WTC11 (cell line): Measurements from ENCODE around the gene TRIOBP. TPM values are rescaled to one million over a fixed set of nuclear protein-coding genes. Genes with fewer than 3 reads are reported as not detected.
"Not testable (repeated sequence)": the region's sequence is repeated elsewhere in the genome, so short reads cannot be mapped to it uniquely, and the experiment has no call there.

Source experiments
- ATAC-seq: fragments of 200-7000 bp; cut with Tn5 transposase; 2 replicates; pipeline ENCODE4 v1.10.0; 2021; ENCODE audit warnings: mild to moderate bottlenecking, moderate library complexity
- CTCF ChIA-PET: fragments of 300-600 bp; sonication (Branson Sonifier 250); formaldehyde crosslinking; loops from one replicate; lab custom pipeline; 2021; ENCODE audit warnings: antibody characterized with exemption; lab: Charles Lee
- POLR2A ChIA-PET: fragments of 350-600 bp; sonication (Branson Sonifier 250); formaldehyde crosslinking; loops from one replicate; lab custom pipeline; 2021; ENCODE audit warnings: antibody characterized with exemption; lab: Charles Lee
- DNase-seq: peaks from one replicate; pipeline ENCODE4 v3.0.0; 2021; ENCODE audit warnings: low spot score
- H3K27ac Mint-ChIP-seq: 2 replicates; pipeline ENCODE4 v1.8.0; 2021; ENCODE audit warnings: mixed read lengths
- H3K27me3 Mint-ChIP-seq: 2 replicates; pipeline ENCODE4 v1.8.0; 2021; ENCODE audit warnings: low read depth, mild to moderate bottlenecking, moderate library complexity, mixed read lengths
- H3K36me3 Mint-ChIP-seq: 2 replicates; pipeline ENCODE4 v1.8.0; 2021; ENCODE audit warnings: mixed read lengths
- H3K4me1 Mint-ChIP-seq: 2 replicates; pipeline ENCODE4 v1.8.0; 2022; ENCODE audit warnings: mixed read lengths
- H3K4me3 Mint-ChIP-seq: 2 replicates; pipeline ENCODE4 v1.8.0; 2021; ENCODE audit warnings: mild to moderate bottlenecking, moderate library complexity, mixed read lengths
- H3K9me3 Mint-ChIP-seq: 2 replicates; pipeline ENCODE4 v1.8.0; 2021; ENCODE audit warnings: mixed read lengths
- ATF1 ChIP-seq: sonication (generic); formaldehyde crosslinking; IDR thresholded peaks from 2 replicates; pipeline ENCODE4 v1.8.1; 2023; ENCODE audit warnings: mild to moderate bottlenecking, moderate library complexity, missing genetic modification reagents
- ATF2 ChIP-seq: sonication (generic); formaldehyde crosslinking; IDR thresholded peaks from 2 replicates; pipeline ENCODE4 v1.8.1; 2022; ENCODE audit warnings: low read depth, missing genetic modification reagents, borderline replicate concordance
- ATF3 ChIP-seq: sonication (generic); formaldehyde crosslinking; conservative IDR thresholded peaks from 2 replicates; pipeline ENCODE4 v1.8.1; 2022; ENCODE audit warnings: mild to moderate bottlenecking, missing genetic modification reagents
- E2F4 ChIP-seq: sonication (generic); formaldehyde crosslinking; IDR thresholded peaks from 2 replicates; pipeline ENCODE4 v1.8.1; 2022; ENCODE audit warnings: low read depth, mild to moderate bottlenecking, moderate library complexity, missing genetic modification reagents, borderline replicate concordance
- ERG ChIP-seq: fragments of 250-450 bp; sonication (Bioruptor Pico); IDR thresholded peaks from 2 replicates; pipeline ENCODE4 v1.8.0; 2021; ENCODE audit warnings: mild to moderate bottlenecking
- ETV6 ChIP-seq: sonication (generic); formaldehyde crosslinking; IDR thresholded peaks from 2 replicates; pipeline ENCODE4 v1.8.1; 2022; ENCODE audit warnings: mild to moderate bottlenecking, missing genetic modification reagents
- FOXJ3 ChIP-seq: sonication (generic); formaldehyde crosslinking; IDR thresholded peaks from 2 replicates; pipeline ENCODE4 v1.9.0; 2021; ENCODE audit warnings: missing genetic modification reagents, mild to moderate bottlenecking, borderline replicate concordance
- MXD4 ChIP-seq: fragments of 250-450 bp; sonication (Bioruptor Pico); IDR thresholded peaks from 2 replicates; pipeline ENCODE4 v1.8.0; 2021; ENCODE audit warnings: mild to moderate bottlenecking, moderate library complexity, borderline replicate concordance
- NFE2L1 ChIP-seq: sonication (generic); formaldehyde crosslinking; IDR thresholded peaks from 2 replicates; pipeline ENCODE4 v1.8.1; 2023; ENCODE audit warnings: missing genetic modification reagents
- PRRX2 ChIP-seq: fragments of 250-450 bp; sonication (Bioruptor Pico); IDR thresholded peaks from 2 replicates; pipeline ENCODE4 v1.8.0; 2021; ENCODE audit warnings: mild to moderate bottlenecking
- SP1 ChIP-seq: sonication (generic); formaldehyde crosslinking; conservative IDR thresholded peaks from 2 replicates; pipeline ENCODE4 v1.8.1; 2022; ENCODE audit warnings: missing genetic modification reagents
- TCF7 ChIP-seq: sonication (generic); formaldehyde crosslinking; IDR thresholded peaks from 2 replicates; pipeline ENCODE4 v1.8.0; 2022; ENCODE audit warnings: mild to moderate bottlenecking, low read depth, missing genetic modification reagents, moderate library complexity
- ZMAT4 ChIP-seq: fragments of 250-450 bp; sonication (Bioruptor Pico); IDR thresholded peaks from 2 replicates; pipeline ENCODE4 v1.9.0; 2021; ENCODE audit warnings: mild to moderate bottlenecking
- ZNF281 ChIP-seq: sonication (generic); formaldehyde crosslinking; IDR thresholded peaks from 2 replicates; pipeline ENCODE4 v1.8.0; 2023; ENCODE audit warnings: mild to moderate bottlenecking, missing genetic modification reagents
- ZNF423 ChIP-seq: fragments of 250-450 bp; sonication (Bioruptor Pico); IDR thresholded peaks from 2 replicates; pipeline ENCODE4 v2.1.2; 2022; ENCODE audit warnings: mild to moderate bottlenecking, moderate library complexity
- ZNF671 ChIP-seq: fragments of 250-450 bp; sonication (Bioruptor Pico); IDR thresholded peaks from 2 replicates; pipeline ENCODE4 v1.8.0; 2021; ENCODE audit warnings: mild to moderate bottlenecking
- total RNA-seq: library from RNA; stranded (reverse); gene quantifications from 3 replicates; pipeline ENCODE4 v1.2.3, GENCODE V29; 2021

TRIOBP gene
- total RNA-seq, 1 experiment from 2014 or later: 54.0 TPM

GRCh38 chr22:37797259-37797658 is 100.4 kb downstream of the TRIOBP start:
- H3K27me3 Mint-ChIP-seq: peaks cover 83% of the 10 kb centered on the region
- H3K36me3 Mint-ChIP-seq, CTCF ChIA-PET, H3K4me1 Mint-ChIP-seq, DNase-seq, ATAC-seq, H3K9me3 Mint-ChIP-seq, H3K4me3 Mint-ChIP-seq, POLR2A ChIA-PET, H3K27ac Mint-ChIP-seq: not testable (repeated sequence)

- CTCF ChIA-PET: interaction anchor here (0.9 kb wide), 1 partner anchor 19 kb away, joined by 3 read pairs; no protein-coding TSS in a partner anchor
- no peak for TF ChIP-seq ATF1
- TF ChIP-seq NFE2L1 (CRISPR knock-in tag): no peak
- TF ChIP-seq ERG: no peak
- TF ChIP-seq ZNF281 (CRISPR knock-in tag): no peak
- no peak for TF ChIP-seq ZMAT4 (CRISPR knock-in tag)
- no peak for TF ChIP-seq ZNF423
- TF ChIP-seq SP1 (CRISPR knock-in tag): no peak
- TF ChIP-seq ATF2 (CRISPR knock-in tag): no peak
- TF ChIP-seq PRRX2: no peak
- no peak for TF ChIP-seq ATF3
- no peak for TF ChIP-seq ETV6 (CRISPR knock-in tag)
- no peak for TF ChIP-seq E2F4
- no peak for TF ChIP-seq TCF7 (CRISPR knock-in tag)
- TF ChIP-seq ZNF671: no peak
- TF ChIP-seq MXD4 (CRISPR knock-in tag): no peak
- no peak for TF ChIP-seq FOXJ3 (CRISPR knock-in tag)
- POLR2A ChIA-PET: no interaction called here
Measured at GRCh38 chr22:37797874-37798500, 101.1 kb downstream of the TRIOBP start.

GRCh38 chr22:37799979-37800378 is 103.1 kb downstream of the TRIOBP start:
- H3K36me3 Mint-ChIP-seq, DNase-seq, H3K9me3 Mint-ChIP-seq, H3K4me3 Mint-ChIP-seq, H3K27ac Mint-ChIP-seq, ATAC-seq: not testable (repeated sequence)
- ChIA-PET CTCF (interaction anchor here (0.7 kb wide), 1 partner anchor 18 kb away, joined by 6 read pairs; no protein-coding TSS in a partner anchor), POLR2A (interaction anchor here (0.6 kb wide), 1 partner anchor 1723 kb away, joined by 6 read pairs; no protein-coding TSS in a partner anchor)
- H3K4me1 Mint-ChIP-seq: peaks cover 14% of the 10 kb centered on the region
- H3K27me3 Mint-ChIP-seq: peaks cover 87% of the 10 kb centered on the region

More at GRCh38 chr22:37797874-37798500, 101.1 kb downstream of the TRIOBP start:
- Mint-ChIP-seq H3K27ac (no peak overlapping the region), H3K4me1 (peaks cover 3% of the 10 kb centered on the region; the same call in 1 of the 2 replicates), H3K36me3 (no peaks in the 10 kb centered on the region), H3K9me3 (no peaks in the 10 kb centered on the region), H3K27me3 (peaks cover 86% of the 10 kb centered on the region), H3K4me3 (no peak overlapping the region)
- ATAC-seq: no peak
- DNase-seq: no peak
